GM13977 (cell line): ENCODE data around the gene LCE1E.

Experiments
- DNase-seq: peaks from one replicate; pipeline ENCODE4 v3.0.0; 2012; ENCODE audit warnings: low spot score
- CTCF ChIP-seq: IDR thresholded peaks from 2 replicates; pipeline ENCODE4 v1.5.1; 2012; ENCODE audit warnings: mild to moderate bottlenecking, control low read depth; ENCODE audit not compliant: insufficient read depth; ENCODE audit errors: extremely low read depth, missing control alignments
- in situ Hi-C: fragments of 300-500 bp; cut with MboI; formaldehyde crosslinking; loops from one replicate; pipeline ENCODE4 v1.12.0; 2022; ENCODE audit warnings: low sequenced_read_pairs, low pct_unique_long_range_greater_than_20kb, mixed read lengths, inconsistent platforms; ENCODE audit not compliant: unreplicated experiment

LCE1E gene

GRCh38 chr1:152801333-152801732 is 15.3 kb downstream of the LCE1E start:
- in situ Hi-C loops = no loop called here
- TF ChIP-seq CTCF = no peak
- DNase-seq = no peak

GRCh38 chr1:152806576-152806975 is 20.5 kb downstream of the LCE1E start, which contains the start of gene LCE1C:
Gene LCE1C, minus strand, starts transcription at chr1:152806651. Its CDS starts 1,173 bp downstream, at chr1:152805478.
- DNase-seq = no peak
- in situ Hi-C loops = no loop called here
- TF ChIP-seq CTCF = no peak

DNA sequence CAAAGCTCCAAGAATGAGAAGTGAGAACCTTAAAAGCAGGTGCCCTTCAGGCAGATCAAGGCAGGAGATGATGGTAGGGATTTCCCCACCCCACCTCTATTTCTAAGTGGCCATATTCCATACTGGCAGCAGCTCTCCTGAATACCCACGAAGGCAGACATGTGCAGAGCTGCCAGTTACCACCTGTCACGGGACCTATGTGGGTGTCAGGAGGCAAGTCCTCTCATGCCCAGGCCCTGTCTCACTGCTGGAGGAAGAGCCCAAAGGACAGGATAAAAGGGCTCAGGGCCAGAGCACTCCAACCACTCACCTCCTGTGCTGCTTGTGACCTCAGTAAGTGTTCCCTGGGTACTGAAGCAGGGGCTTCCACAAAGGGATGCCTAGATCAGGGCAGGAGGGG is 25.0 kb downstream of the LCE1E start:
- in situ Hi-C loops = no loop called here
- TF ChIP-seq CTCF = no peak
- DNase-seq = no peak

DNA sequence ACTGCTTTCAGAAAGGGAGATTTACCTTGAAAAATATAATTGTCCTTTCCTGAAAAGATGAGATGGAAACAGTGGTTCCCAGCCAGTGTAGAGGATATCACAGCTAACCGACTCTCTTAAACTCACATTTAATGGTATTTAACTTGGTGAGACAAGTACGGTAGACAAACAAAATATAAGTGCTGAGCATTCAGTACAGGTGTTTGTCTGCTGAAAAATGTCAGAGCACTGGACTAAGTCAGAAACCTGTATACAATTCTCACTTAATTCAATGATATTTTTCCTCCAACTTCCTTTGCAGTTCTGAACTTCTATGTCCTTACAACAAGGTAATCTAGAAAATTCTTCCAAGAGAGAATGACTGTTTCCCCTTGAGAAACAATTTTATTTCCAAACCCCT is 25.6 kb downstream of the LCE1E start, which contains the start of gene LCE1B:
Gene LCE1B (plus strand): TSS at position 301 of the 400 bp plus-strand sequence. CDS start 476 bp downstream, outside the sequence.
- TF ChIP-seq CTCF = no peak
- in situ Hi-C loops = no loop called here
- DNase-seq = no peak

DNA sequence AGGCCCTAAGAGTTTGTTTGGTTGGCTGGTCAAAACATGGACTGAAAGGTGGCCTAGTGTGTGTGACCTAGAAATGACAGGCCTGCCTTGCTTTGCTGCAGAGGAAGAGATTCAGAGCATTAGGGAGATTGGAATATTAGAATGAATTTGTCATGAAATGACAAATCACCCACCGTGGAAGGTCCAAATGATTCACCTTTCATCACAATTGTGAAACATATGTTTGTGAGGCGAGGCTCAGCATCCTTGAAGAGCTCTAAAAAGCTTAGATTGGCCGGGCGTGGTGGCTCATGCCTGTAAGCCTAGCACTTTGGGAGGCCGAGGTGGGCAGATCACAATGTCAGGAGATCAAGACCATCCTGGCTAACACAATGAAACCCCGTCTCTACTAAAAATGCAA is 31.3 kb downstream of the LCE1E start:
- in situ Hi-C loops = no loop called here
- TF ChIP-seq CTCF = no peak
- DNase-seq = no peak

GRCh38 chr1:152823294-152823693 is 37.2 kb downstream of the LCE1E start:
- TF ChIP-seq CTCF = no peak
- in situ Hi-C loops = no loop called here
- no peak for DNase-seq

- no peak for DNase-seq
- in situ Hi-C loops = no loop called here
- no peak for TF ChIP-seq CTCF
These were observed 38.9 kb downstream of the LCE1E start for GRCh38 chr1:152824964-152825363.
